Spleen (tissue), 7 donors: ENCODE results near the gene SNX27.

Experiments
- CTCF ChIP-seq, 11 experiments: fragments of 200-600 bp in 7 of 11; fragments of 450-650 bp in 4 of 11; sonication (generic) in 4 of 11; IDR thresholded peaks in 8 of 11; conservative IDR thresholded peaks in 3 of 11; 1 replicate in 7 of 11; 2 replicates in 4 of 11; pipeline versions ENCODE4 v1.4.0 to v1.8.0; 2016 to 2021; ENCODE audit warnings: antibody characterized with exemption in 11 of 11, inconsistent platforms in 4 of 11, mild to moderate bottlenecking in 1 of 11
- POLR2A ChIP-seq, 3 donors: fragments of 450-650 bp; IDR thresholded peaks; one replicate each; pipeline ENCODE4 v1.5.1; 2017; ENCODE audit warnings: antibody characterized with exemption in 3 of 3, mild to moderate bottlenecking in 1 of 3
- POLR2AphosphoS5 ChIP-seq, 3 donors: sonication (generic); formaldehyde crosslinking; IDR thresholded peaks; one replicate each; pipeline ENCODE4 v1.5.1; 2017; ENCODE audit warnings: antibody characterized with exemption in 3 of 3
- donor health status: DM: no; HTN: no; CAD: no; lungs with moderate emphysema.
- donor health status: DM: no; HTN: no; CAD: no.
- donor health status: DM: no; HTN: no; CAD: no.

GRCh38 chr1:151706464-151707415 lies 94.9 kb downstream of the SNX27 start:
- no peak for TF ChIP-seq POLR2A (IDR thresholded peaks at IDR 0.05)
- no peak for TF ChIP-seq CTCF (IDR thresholded peaks at IDR 0.05 in 8 of 11, conservative IDR thresholded peaks at IDR 0.05 in 3 of 11)
- TF ChIP-seq POLR2AphosphoS5 (IDR thresholded peaks at IDR 0.05), result no peak
